Endothelial cell of umbilical vein (primary cell): ENCODE measurements around the gene BID. TPM values are rescaled to one million over a fixed set of nuclear protein-coding genes. Genes with fewer than 3 reads are reported as not detected.

Source experiments
- BruUV-seq: library from RNA; stranded (reverse); fragments of 400-500 nt; replicated peaks from 2 replicates; lab custom pipeline; 2021; lab: Mats Ljungman, UMichigan
- CTCF ChIA-PET: fragments of 300-600, 350-600 bp; sonication (Branson Sonifier 250); formaldehyde crosslinking; loops from one replicate; lab custom pipeline; 2021; ENCODE audit warnings: antibody characterized with exemption, inconsistent platforms; lab: Charles Lee
- POLR2A ChIA-PET: fragments of 300-600, 350-600 bp; sonication (Branson Sonifier 250); formaldehyde crosslinking; loops from one replicate; lab custom pipeline; 2021; ENCODE audit warnings: antibody characterized with exemption, inconsistent platforms; lab: Charles Lee
- DNase-seq: peaks from one replicate; pipeline ENCODE4 v3.0.0-alpha.2; 2011; ENCODE audit warnings: low read depth, low spot score
- FAIRE-seq: peaks from 2 replicates; lab custom pipeline; 2011; peaks lifted over from hg19 to GRCh38; lab: Jason Lieb, UNC
- H2AFZ ChIP-seq: 2 replicates; pipeline ENCODE4 v1.6.0; 2012; ENCODE audit warnings: low read depth, low read length, control low read depth, inconsistent platforms
- H3K27ac ChIP-seq: 2 replicates; pipeline ENCODE4 v1.5.1; 2011; ENCODE audit warnings: low read depth, mild to moderate bottlenecking, control low read depth, low read length, moderate library complexity; ENCODE audit not compliant: insufficient read depth
- H3K27me3 ChIP-seq, 2 experiments: 2 replicates each; pipeline versions ENCODE4 v1.6.0 to v1.6.1; 2011; ENCODE audit warnings: low read length in 2 of 2, mixed read lengths in 1 of 2; ENCODE audit not compliant: control insufficient read depth in 2 of 2, insufficient read depth in 2 of 2
- H3K36me3 ChIP-seq, 2 experiments: 2 replicates in 1 of 2; 3 replicates in 1 of 2; pipeline ENCODE4 v1.5.1; 2011; ENCODE audit warnings: low read length in 2 of 2, mild to moderate bottlenecking in 1 of 2, moderate library complexity in 1 of 2; ENCODE audit not compliant: control insufficient read depth in 2 of 2, insufficient read depth in 2 of 2; ENCODE audit errors: extremely low read depth in 1 of 2
- H3K4me1 ChIP-seq: 3 replicates; pipeline ENCODE4 v1.5.1; 2011; ENCODE audit warnings: mild to moderate bottlenecking, low read length; ENCODE audit not compliant: control insufficient read depth, insufficient read depth; ENCODE audit errors: extremely low read depth
- H3K4me2 ChIP-seq: 2 replicates; pipeline ENCODE4 v1.6.1; 2011; ENCODE audit warnings: low read length, control low read depth, mixed read lengths; ENCODE audit not compliant: insufficient read depth
- H3K4me3 ChIP-seq, 3 experiments: fragments of 200-600 bp in 1 of 3; sonication (generic), shearing (Covaris generic) in 1 of 3; replicated peaks in 1 of 3; 2 replicates each; pipeline ENCODE4 v1.5.1; 2011 to 2016; ENCODE audit warnings: control low read depth in 3 of 3, low read length in 3 of 3, mild to moderate bottlenecking in 2 of 3, inconsistent platforms in 1 of 3, low read depth in 1 of 3, moderate library complexity in 1 of 3; ENCODE audit not compliant: insufficient read depth in 1 of 3
- H3K79me2 ChIP-seq: 2 replicates; pipeline ENCODE4 v1.6.0; 2012; ENCODE audit warnings: low read length, inconsistent platforms; ENCODE audit not compliant: control insufficient read depth, insufficient read depth
- H3K9ac ChIP-seq: replicated peaks from 2 replicates; pipeline ENCODE3; 2011; ENCODE audit warnings: low read length, control low read depth; ENCODE audit not compliant: insufficient read depth; ENCODE audit errors: extremely low read depth
- H3K9me1 ChIP-seq: replicated peaks from 3 replicates; pipeline ENCODE4 v1.6.0; 2011; ENCODE audit warnings: mild to moderate bottlenecking, low read length; ENCODE audit not compliant: control insufficient read depth, insufficient read depth; ENCODE audit errors: extremely low read depth
- H3K9me3 ChIP-seq: replicated peaks from 2 replicates; pipeline ENCODE4 v1.5.1; 2012; ENCODE audit warnings: low read length, inconsistent platforms; ENCODE audit not compliant: control insufficient read depth, insufficient read depth
- H4K20me1 ChIP-seq: replicated peaks from 2 replicates; pipeline ENCODE3; 2011; ENCODE audit warnings: mild to moderate bottlenecking, low read length; ENCODE audit not compliant: control insufficient read depth, insufficient read depth; ENCODE audit errors: extremely low read depth
- EZH2 ChIP-seq: IDR thresholded peaks from 2 replicates; pipeline ENCODE4 v1.6.1; 2012; ENCODE audit warnings: borderline replicate concordance, low read depth, mild to moderate bottlenecking, moderate library complexity, low read length, inconsistent platforms; ENCODE audit not compliant: severe bottlenecking
- FOS ChIP-seq: IDR thresholded peaks from 2 replicates; pipeline ENCODE4 v1.6.1; 2011; ENCODE audit warnings: mild to moderate bottlenecking, low read length, moderate library complexity, borderline replicate concordance; ENCODE audit not compliant: insufficient read depth
- GATA2 ChIP-seq: IDR thresholded peaks from 2 replicates; pipeline ENCODE4 v1.7.0; 2011; ENCODE audit warnings: low read depth, mild to moderate bottlenecking, moderate library complexity, mixed read lengths, low read length; ENCODE audit not compliant: insufficient read length, insufficient read depth
- JUN ChIP-seq: IDR thresholded peaks from 2 replicates; pipeline ENCODE4 v1.6.1; 2011; ENCODE audit warnings: borderline replicate concordance, low read depth; ENCODE audit not compliant: insufficient read length, insufficient read depth
- MAX ChIP-seq: IDR thresholded peaks from 2 replicates; pipeline ENCODE4 v1.6.1; 2011; ENCODE audit not compliant: insufficient read depth, insufficient read length
- MYC ChIP-seq: IDR thresholded peaks from one replicate; pipeline ENCODE4 v1.6.1; 2011; ENCODE audit warnings: mild to moderate bottlenecking, low read depth, low read length
- POLR2A ChIP-seq: IDR thresholded peaks from 2 replicates; pipeline ENCODE4 v1.6.1; 2012; ENCODE audit warnings: low read depth, mild to moderate bottlenecking, control low read depth, low read length
- POLR2AphosphoS5 ChIP-seq: IDR thresholded peaks from 2 replicates; pipeline ENCODE4 v1.6.1; 2012; ENCODE audit warnings: low read depth, mild to moderate bottlenecking, control low read depth, low read length, moderate library complexity; ENCODE audit not compliant: insufficient read depth
- dilution Hi-C: fragments of 300-500 bp; cut with MboI; formaldehyde crosslinking; loops from one replicate; pipeline ENCODE4 v1.15.0; 2019; ENCODE audit warnings: low sequenced_read_pairs; ENCODE audit not compliant: extremely low pct_ligation_motif_present
- intact Hi-C: fragments of 100-400 bp; cut with micrococcal nuclease; formaldehyde crosslinking; loops from one replicate; pipeline ENCODE4 v1.10.0; 2022
- polyA plus RNA-seq, 4 experiments: library from polyadenylated mRNA; depleted of rRNA in 3 of 4; stranded (reverse) in 3 of 4; unstranded in 1 of 4; fragments of >200 nt; gene quantifications; 2 replicates each; pipeline versions ENCODE4 v1.2.1 to v1.2.3, GENCODE V29; 2011 to 2012; ENCODE audit warnings: missing spikeins in 1 of 4
- total RNA-seq: library from RNA; stranded (reverse); gene quantifications from 2 replicates; pipeline ENCODE4 v1.2.3, GENCODE V29; 2021
- TF ChIP-seq, protein P1 (sequence below), 2 donors: IDR thresholded peaks; 1 replicate in 1 of 2; 2 replicates in 1 of 2; pipeline ENCODE4 v1.5.1; 2011; ENCODE audit warnings: low read length in 2 of 2, mild to moderate bottlenecking in 2 of 2, moderate library complexity in 2 of 2, control low read depth in 1 of 2, inconsistent platforms in 1 of 2, low read depth in 1 of 2; ENCODE audit not compliant: insufficient read depth in 1 of 2; ENCODE audit errors: extremely low read depth in 1 of 2

The BID gene
- total and polyA plus RNA-seq, 2 donors (not counting 3 experiments of a cell fraction or from before 2014, with no cell fraction given): 39.0 to 119 TPM

DNA sequence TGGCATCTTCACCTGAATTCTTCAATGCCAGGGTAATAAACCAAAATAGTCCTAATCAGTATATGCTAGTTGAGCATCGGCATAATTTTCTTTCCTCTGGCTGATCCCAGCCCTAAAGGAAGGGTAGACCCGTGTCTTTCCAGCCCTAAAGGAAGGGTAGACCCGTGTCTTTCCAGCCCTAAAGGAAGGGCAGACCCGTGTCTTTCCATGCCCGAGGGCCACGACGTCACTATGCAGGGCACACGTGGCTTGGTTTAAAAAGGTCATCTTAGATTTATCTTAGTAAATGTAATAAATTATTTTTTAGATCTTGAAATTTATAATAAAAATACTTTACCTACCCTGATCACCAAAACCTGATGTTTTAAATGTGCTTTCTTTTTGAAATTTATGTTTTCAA, 45.5 kb downstream of the BID start:
- no peak for TF ChIP-seq POLR2A
- no peak for TF ChIP-seq POLR2AphosphoS5
- no peak for TF ChIP-seq EZH2
- no peak for TF ChIP-seq JUN
- TF ChIP-seq GATA2: no peak
- TF ChIP-seq MAX: no peak
- TF ChIP-seq FOS: no peak
- no peak for TF ChIP-seq MYC
- TF ChIP-seq, protein P1, sequence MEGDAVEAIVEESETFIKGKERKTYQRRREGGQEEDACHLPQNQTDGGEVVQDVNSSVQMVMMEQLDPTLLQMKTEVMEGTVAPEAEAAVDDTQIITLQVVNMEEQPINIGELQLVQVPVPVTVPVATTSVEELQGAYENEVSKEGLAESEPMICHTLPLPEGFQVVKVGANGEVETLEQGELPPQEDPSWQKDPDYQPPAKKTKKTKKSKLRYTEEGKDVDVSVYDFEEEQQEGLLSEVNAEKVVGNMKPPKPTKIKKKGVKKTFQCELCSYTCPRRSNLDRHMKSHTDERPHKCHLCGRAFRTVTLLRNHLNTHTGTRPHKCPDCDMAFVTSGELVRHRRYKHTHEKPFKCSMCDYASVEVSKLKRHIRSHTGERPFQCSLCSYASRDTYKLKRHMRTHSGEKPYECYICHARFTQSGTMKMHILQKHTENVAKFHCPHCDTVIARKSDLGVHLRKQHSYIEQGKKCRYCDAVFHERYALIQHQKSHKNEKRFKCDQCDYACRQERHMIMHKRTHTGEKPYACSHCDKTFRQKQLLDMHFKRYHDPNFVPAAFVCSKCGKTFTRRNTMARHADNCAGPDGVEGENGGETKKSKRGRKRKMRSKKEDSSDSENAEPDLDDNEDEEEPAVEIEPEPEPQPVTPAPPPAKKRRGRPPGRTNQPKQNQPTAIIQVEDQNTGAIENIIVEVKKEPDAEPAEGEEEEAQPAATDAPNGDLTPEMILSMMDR (IDR thresholded peaks at IDR 0.05; ENCODE audit: extremely low read depth in 1 of 2, insufficient read depth in 1 of 2, low read depth in 1 of 2, low read length in 2 of 2): no peak
- Histone ChIP-seq H3K27ac (no peak overlapping the region), H3K9me1 (no peaks in the 10 kb centered on the region), H2AFZ (no peak overlapping the region), H3K79me2 (no peaks in the 10 kb centered on the region), H3K36me3 (peaks cover 7 to 17% of the 10 kb centered on the region in 2 experiments), H3K4me2 (no peak overlapping the region), H4K20me1 (peaks cover 3% of the 10 kb centered on the region), H3K9me3 (no peaks in the 10 kb centered on the region), H3K4me1 (peaks cover 3% of the 10 kb centered on the region), H3K9ac (no peak overlapping the region), H3K4me3 (no peak overlapping the region), H3K27me3 (no peaks in the 10 kb centered on the region)
- no TSS peak for BruUV-seq
- POLR2A ChIA-PET: no interaction called here
- CTCF ChIA-PET: interaction anchor here (0.7 kb wide), 1 partner anchor 170 kb away, joined by 3 read pairs; no protein-coding TSS in a partner anchor
- FAIRE-seq (no peak), DNase-seq (no peak)
- intact Hi-C loops: no loop called here
- dilution Hi-C loops: no loop called here
